GM19043 (cell line): Measurements from ENCODE around the gene MED27.
"Not testable (repeated sequence)": the region's sequence is repeated elsewhere in the genome, so short reads cannot be mapped to it uniquely, and the experiment has no call there.

Source experiments
- ATAC-seq: cut with Tn5 transposase; IDR thresholded peaks from one replicate; pipeline ENCODE4 v1.9.1; 2021; ENCODE audit warnings: low read depth; ENCODE audit not compliant: unreplicated experiment

Gene MED27

DNA sequence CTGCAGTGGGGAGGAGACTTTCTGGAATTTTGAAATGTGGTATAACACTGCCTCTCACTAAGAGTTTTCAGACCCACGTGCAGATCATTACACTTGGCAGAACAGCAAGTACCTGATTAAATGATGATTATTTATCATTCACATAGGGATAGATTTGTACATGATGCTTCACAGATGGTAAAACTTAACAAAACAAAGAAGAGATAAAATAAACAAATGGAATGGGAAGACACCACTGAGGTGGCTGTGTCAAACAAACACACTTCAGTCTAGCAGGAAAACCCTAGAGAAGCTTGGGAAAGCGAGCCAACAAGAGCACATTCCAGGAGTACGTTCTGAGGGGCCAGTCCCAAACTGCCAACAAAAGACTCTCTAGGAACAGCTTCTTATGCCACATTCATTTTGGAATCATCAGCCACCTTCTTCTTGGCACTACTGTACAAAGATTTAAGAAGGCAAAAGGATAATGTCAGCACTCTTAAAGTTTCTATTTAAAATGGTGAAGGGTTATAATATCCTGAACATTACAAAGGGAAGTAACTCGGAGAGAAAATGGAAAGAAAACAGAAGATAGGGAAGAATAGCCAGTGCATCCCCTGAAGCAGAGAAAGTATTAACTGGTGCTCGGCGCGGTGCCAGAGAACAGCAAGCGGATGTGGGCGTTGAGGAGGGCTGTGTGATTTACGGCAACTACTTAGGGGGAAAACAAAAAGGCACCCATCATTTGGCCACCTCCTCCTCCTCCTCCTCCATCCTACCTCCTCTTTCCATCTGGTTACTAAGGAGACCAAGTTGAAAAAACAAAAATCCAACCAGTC lies 1.6 kb downstream of the MED27 start:
- no peak for ATAC-seq

DNA sequence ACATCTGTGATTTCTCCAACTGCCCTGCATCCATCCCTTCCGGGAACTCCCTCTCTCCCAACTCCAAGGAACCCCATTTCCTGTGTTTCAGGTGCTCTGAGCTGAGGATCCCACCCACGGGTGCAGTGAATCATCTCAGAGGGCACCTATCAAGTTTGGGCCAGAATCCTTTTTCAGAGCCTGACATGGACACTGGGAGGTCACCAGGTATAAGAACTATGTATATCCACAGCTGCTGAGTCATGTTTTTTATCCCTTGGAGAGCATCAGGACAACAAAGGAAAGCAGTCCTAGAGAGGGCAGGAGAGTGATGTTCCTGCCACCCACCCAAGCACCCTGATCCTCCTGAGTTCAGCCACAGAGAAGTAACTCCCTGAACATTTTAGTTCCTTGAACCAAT lies 3.8 kb downstream of the MED27 start:
- ATAC-seq, result no peak

DNA sequence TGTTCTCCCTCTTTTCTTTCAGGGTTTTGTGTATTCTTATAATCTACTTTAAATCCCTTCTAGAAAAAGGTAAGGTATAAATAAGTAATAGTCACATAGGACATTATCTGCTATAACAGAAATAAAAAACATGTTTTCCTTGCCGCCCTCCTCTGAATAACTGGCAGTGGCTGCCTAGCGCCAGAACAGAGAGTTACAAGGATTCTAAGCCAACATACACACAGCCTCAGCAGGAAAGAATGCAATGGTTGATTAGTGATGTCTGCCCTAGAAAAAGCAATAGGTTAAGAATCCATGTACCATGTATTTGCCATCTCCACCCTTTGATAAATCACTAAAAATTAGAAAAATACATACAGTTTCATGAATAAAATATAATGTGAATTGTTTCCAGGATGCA lies 4.9 kb downstream of the MED27 start:
- no peak for ATAC-seq

DNA sequence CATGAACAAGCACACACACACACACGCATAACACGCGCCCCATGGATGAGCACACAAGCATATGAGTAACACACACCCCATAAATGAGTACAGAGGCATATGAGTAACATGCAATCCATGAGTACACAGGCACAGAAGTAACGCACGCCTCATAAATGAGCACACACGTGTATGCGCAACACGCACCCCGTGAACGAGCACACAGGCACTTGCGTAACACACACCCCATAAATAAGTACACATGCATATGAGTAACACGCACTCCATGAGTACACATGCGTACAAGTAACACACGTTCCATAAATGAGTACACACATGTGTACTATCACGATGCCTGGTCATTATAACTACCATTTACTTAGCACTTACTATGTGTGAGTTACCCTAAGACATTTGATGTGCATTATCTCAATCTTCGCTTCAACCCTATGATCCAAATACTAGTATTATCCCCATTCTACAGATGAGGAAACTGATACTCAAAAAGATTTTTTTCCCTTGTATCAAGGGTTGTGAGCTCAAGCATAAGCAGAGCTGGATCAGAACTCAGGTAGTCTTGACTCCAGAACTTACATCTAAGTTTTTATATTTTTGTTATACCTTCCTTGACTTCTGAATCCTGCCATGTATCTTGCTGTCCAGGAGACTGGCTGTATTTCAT lies 7.7 kb downstream of the MED27 start:
- no peak for ATAC-seq

DNA sequence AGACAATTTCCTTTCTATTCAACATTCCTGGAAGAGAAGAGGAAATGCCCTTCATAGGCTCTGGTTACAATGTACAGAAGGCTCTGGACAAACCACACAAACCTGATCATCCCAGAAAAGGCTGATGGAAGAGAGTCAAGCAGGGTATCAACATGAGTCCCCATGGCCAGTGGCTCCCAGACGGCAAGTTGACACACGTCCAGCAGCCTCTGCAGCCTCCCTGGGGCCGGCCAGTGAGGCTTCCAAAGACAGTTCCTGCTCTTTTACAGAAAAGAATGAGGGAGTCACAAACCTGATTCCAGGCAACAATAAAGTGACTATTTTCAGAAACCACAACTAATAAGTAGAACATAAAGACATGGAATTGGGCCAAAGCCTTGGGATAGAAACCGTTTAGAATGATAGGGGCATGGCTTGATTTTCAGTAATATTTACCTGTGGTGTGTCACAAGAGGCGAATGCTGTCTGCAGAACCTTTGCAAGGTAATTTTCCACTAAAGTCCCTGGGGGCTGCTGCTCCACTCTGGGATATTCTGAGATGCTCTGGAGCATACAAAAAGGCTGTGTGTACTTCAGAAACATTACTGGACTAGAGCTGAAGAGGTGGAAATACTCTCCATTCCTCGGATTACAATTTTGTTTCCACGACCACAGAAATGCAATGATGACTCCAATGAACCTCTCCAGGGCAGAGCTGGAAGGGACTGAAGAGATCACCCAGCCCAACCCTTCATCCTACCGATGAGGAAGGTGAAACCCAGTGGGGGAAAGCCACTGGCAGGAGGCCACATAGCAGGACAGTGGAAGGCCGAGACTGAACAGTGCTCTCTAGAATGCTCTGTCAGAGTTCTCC lies 10.4 kb downstream of the MED27 start:
- no peak for ATAC-seq

DNA sequence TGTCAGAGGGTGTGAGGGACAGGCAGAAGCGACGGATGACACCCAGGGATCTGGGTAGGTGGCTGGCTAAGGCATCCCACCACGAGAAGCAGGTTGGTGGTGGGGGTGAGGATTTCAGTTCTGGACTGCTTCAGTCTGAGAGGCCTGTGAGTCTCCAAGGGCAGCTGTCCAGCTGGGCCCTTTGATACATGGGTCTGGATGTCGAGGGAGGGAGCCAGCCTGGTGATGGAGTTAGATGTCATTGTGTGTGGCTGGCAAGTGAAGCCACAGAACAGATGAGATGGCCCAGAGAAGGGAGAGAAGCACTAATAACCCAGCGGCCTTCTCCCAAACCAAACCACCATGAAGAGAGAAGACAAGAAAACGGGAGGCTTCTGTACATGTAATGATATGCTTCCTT lies 11.1 kb downstream of the MED27 start:
- ATAC-seq, result no peak

DNA sequence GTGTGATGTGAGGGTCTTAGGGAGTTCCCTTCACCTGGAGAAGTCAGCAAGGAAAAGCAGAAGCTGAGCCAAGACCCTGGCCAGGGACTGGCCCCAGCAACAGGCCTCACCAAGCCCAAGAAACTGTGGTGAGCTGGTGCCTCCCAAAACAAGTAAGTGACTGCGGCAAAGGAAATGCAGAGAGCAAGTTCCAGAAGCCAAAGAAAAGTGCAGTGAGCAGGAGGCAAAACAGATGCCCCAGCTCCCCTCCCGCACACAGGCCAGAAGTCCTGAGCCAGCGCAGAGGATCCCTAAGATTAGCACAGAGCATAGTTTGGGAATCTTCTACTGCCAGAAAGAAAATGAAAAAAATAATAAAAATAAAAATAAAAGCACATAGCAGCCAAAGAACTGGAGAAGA lies 13.2 kb downstream of the MED27 start:
- no peak for ATAC-seq

DNA sequence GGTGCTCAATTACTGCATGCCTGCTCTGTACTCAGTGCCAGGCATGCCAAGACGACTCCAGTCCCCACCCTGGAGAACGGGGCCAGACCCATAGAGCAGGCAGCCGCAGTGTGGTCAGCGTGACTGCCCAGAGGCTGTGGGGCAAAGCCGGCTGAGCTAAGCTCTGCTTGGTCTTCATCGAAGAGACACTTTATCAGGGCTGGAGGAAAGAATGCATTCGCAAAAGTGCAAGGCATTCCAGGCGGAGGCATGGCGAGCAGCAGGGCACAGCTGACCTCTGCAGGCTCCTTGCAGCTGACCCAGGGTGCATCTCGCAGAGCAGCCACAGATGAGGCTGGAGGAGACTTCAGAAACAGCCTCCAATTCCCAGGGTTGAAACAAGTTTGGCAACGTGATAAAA lies 13.6 kb downstream of the MED27 start:
- no peak for ATAC-seq

DNA sequence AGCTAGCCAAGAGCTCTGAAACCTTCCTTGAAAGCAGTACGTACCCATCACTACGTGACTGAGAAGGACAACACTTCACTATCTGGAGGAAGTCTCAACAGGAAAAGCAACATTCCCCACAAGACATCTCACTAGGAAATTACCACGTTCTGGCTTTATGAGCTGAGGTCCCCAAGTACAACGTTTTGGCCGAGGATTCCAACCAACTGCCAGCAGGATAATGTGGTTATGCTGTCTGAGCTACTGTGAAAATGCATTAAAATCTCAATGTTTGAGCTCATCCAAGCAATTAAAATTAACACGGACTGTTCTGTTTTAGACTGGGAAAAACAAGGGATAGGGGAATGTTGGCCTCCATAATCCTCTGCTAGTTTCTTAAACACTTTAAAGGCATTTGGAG lies 16.4 kb downstream of the MED27 start:
- ATAC-seq, result no peak

DNA sequence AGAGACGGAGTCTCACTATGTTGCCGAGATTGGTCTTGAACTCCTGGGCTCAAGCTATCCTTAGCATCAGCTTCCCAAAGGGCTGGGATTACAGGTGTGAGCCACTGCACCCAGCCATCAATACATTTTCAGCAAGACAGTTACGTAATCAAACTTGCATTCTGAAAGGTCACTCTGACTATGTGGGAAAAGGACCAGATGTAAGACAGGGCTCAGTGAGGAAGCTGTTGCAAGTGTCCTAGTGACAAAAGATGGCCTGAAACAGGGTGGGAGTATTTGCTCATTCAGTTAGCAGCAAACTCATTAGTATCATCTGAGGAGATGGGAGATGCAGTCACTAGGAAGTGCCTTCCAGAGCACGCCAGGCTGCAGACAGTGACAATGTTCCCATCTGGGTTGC lies 16.9 kb downstream of the MED27 start:
- no peak for ATAC-seq

DNA sequence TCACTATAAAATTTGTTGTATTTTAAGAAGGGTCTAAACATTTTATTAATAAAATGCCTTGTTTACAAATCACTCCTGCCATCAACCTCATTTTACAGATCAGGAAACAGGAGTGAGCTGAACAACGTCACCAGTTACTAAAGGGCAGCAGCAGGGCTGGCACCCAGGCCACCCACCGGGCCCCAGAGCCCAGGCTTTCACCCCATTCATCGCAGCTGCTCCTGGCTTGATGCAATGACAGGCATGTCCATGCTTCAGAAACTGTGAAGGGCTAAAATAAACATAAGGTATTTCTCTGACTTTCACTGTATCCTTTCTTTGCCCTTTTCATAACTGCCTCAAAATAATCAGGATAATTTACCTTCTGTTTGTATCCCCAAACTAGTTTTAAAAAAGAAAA lies 18.1 kb downstream of the MED27 start:
- no peak for ATAC-seq

DNA sequence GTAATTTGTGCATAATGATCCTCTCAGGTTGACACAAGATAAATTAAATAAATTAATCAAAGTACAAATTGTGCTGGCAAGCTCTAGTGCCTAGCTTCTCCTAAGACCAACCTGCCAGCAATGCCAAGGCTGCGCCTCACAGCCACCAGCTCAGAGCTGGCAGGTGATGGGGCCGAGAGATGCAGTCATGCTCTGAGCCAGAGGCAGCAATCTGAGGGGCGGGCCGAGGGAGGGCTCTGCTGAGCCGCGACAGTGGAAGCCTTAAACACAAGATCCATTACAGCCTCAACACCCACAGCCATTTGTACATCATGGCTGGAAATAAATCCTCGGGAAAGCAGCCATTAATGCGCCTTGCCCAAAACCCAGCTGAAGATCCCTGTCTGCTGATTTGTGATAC lies 20.3 kb downstream of the MED27 start:
- no peak for ATAC-seq

DNA sequence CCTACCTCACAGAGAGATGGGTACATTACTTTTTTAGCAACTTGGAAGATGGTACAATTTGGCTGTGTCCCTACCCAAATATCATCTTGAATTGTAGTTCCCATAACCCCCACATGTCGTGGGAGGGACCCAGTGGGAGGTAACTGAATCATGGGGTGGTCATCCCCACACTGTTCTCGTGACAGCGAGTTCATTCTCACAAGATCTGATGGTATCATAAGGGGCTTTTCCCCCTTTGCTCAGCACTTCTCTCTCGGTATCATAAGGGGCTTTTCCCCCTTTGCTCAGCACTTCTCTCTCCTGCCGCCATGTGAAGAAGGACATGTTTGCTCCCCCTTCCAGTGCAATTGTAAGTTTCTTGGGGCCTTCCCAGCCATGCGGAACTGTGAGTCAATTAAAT lies 21.4 kb downstream of the MED27 start:
- not testable (repeated sequence) for ATAC-seq

DNA sequence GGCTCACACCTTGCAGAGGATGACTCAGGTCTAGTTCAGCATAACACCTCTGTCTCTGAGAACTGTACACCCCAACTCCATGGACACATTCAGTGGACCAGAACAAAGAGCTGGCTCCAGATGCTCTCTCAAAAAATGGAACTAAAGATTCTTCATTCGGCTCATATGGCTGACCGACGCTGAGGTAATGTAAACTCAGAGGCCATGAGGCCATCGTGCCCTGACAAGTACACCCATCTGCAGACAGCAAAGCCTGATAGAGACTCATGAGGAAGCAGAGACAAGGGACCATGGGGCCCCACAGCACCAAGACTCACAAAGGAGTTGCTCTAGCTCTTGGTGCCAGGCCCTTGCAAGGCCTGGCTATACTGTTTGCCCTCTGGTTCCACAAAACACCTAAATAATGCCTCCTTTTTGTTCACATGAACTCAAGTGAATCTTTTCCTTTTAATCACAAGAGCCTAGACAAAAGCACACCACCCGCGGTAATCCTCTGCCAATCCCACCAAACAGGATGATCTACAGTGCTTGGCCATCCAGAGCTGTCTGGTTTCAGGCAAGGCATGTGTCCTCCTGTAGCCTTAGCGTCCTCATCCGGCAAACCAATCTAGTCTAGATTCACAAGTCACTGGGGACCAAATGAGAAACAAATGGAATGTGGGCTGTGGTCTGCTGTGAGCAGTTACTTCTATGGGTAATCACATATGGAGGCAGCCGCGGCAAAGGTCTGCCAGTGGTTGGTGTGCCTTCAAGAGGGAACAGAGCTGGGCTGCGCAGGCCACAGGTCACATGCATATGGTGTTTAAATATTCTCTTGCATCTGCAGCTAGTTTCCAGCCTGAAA lies 22.7 kb downstream of the MED27 start:
- ATAC-seq, result no peak

DNA sequence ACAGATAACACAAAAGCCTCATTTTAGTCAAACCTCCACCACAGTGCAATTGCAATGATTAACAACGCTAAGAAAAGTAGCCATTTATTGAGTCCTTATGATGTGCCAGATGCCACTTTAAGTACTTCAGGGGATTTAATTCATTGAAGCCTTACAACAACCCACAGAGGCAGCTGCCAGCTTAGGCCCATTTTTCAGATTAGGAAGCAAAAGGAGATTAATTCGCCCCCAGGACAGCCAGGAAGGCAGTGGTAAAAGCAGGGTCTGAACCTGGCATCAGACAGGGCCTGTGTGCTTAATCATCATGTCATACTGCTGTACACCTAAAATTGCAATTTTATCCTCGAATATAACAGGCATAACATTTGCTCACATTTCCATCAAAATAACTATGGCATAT lies 23.9 kb downstream of the MED27 start:
- no peak for ATAC-seq

DNA sequence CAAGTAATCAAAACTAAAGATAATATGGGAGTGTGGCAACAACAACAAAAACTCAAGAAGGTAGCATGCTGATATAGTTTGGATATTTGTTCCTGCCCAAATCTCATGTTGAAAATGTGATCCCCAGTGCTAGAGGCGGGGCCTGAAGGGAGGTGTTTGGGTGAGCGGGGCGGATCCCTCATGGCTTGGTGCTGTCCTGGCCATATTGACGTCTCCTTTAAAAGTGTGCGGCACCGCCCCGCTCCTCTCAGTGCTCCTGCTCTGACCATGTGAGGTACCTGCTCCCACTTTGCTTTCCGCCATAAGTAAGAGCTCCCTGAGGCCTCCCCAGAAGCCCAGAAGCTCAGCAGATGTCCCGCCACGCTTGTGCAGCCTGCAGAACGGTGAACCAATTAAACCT lies 25.6 kb downstream of the MED27 start:
- ATAC-seq, result no peak

DNA sequence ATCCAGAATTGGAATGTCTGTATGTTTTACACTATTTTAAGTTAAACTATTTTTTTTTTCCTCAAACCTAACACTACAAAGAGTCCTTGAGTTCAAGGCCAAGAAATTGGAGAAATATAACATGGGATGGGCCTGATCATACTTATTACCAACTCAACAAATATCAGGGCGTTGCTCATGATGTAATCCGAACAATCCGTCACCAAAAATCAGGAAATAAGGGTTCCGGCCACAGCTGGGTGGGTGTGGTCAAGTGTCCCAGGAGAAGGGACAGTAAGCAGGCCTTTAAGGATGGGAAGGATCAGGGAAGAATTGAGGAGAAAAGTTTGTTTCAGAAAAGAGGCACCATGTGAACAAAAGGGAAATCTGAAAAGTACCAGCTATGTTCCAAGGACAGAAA lies 29.8 kb downstream of the MED27 start:
- no peak for ATAC-seq

DNA sequence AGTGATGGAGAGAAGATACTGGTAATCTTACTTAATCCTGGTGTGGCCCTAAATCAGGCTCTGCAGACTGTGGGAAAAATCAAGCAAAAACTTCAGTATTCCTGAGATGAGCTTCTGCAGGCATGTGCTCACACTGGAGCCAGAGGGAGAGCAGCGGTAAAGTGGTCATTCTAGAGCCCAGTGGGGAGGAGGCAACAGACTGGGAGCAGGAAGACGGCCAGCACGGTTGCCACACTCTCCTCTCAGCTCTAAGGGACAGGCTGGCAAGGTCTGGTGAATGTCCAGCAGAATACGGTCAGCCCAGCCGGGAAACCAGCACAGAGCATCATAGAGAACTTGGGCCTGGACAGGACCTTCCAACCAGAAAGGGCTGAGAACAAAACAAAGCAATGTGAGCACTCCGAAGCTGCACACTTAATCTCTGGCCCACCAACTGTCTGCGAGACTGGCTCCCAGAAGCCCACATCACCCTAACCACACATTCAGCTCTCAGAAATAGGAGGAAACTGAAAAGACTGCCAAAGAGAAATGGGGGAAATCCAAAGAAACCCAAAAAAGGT lies 30.3 kb downstream of the MED27 start:
- no peak for ATAC-seq

DNA sequence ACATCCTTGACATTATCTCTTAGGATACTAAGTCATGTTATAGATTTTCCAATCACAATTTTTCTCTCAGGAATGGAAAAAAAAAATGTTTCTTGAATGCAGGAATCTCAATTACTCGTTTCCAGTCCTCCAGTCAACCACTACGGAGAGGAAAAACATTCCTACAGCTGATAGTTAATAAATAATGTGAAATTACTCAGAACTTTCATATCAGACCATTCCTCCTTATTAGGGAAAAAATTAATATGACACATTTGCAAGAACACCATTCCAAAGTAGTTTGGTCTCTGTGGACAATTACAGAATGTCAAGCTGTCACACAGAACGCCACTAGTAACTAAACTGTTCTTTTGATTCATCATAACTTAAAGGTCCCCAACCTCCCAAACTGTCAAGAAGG lies 31.5 kb downstream of the MED27 start:
- no peak for ATAC-seq

DNA sequence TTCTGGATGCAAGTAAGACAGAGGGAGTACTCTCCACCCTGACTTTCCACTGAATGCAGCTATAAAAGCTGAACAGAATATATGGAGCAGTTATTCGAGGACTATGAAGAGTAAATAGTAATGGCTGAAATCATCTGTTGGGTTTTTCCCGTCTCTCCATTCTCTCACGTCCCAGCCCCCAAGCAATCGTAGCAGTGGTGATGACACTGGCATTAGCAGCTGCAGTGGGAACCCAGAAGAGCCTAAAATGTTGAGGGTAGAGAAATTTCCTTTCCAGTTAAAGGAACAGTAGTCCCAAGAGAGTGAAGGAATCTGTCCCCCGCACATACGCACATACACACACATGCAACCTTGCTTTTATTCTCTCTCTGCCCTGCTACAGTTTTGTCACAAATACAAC lies 33.2 kb downstream of the MED27 start:
- no peak for ATAC-seq
